Measurements from ENCODE around the gene ATL2.
"Not testable (repeated sequence)": the region's sequence is repeated elsewhere in the genome, so short reads cannot be mapped to it uniquely, and the experiment has no call there.

The ATL2 gene

DNA sequence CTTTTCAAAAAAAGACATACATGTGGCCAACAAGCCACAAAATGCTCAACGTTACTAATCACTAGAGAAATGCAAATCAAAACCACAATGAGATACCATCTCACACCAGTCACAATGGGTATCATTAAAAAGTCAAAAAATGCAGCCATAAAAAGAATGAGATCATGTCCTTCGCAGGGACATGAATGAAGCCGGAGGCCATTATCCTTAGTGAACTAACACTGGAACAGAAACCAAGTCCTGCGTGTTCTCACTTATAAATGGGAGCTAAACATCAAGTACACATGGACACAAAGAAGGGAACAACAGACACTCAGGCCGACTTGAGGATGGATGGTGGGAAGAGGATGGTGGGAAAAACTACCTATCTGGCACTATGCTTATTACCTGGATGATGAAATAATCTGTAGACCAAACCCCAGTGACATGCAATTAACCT, 17.8 kb upstream of the ATL2 start:
- in situ Hi-C loops (cut with MboI; ENCODE audit: low pct_unique_long_range_greater_than_20kb, low sequenced_read_pairs), result no loop called here
- peak; percentile 54 for DNase-seq

DNA sequence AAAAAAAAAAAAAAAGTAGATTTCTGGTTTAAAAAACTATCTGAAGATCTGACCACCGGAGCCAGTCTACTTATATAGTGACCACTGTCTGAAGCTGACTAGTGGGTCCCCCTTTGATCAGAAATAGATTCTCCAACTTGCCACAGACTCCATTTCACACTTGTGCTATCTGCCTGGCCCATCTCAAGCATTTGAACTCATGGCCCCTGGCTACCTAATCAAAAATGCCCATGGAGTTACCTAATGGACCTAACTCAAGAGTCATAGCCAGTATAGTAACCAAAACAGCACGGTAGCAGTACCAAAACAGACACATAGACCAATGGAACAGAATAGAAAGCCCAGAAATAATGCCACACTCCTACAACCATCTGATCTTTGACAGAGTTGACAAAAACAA, 17.0 kb upstream of the ATL2 start:
- DNase-seq, result no peak
- in situ Hi-C loops (cut with MboI; ENCODE audit: low pct_unique_long_range_greater_than_20kb, low sequenced_read_pairs), result no loop called here

DNA sequence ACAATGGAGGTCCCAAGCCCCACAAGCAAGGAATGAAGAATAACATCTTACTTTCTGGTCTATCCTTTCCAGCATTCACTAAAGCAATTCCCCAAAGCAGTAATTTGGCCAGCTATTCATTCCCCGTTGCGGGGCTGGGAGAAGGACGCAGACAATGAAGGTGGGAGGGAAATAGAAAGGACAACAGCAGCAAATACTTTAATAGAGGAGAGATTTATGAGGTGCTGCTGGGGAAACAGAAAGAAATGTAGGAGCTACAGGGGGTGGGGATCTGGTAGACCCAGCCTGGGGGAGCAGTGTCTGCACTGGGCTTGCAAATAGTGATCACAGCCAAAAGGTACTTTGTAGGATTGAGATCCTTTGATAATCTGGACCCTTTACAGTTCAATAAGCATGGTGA, 13.9 kb upstream of the ATL2 start:
- DNase-seq, result no peak
- in situ Hi-C loops (cut with MboI; ENCODE audit: low pct_unique_long_range_greater_than_20kb, low sequenced_read_pairs), result no loop called here

DNA sequence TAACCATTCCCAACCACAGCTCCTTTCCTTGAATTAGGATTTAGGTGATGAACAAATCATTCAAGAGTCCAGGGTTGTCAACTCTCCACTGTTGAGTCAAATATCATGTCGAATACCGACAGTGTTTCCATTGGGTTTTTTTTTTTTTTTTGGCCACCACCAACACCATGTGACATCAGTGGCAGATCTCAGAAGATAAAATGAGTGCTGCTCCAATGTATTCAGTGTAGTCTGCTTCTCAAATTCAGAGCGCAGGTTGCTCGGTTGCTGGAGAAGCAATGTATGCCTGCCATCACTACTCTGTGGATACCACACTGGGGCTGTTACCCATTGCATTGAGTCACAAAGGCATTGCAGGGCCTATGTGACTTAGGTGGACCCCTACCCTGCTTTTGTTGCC, 10.8 kb upstream of the ATL2 start:
- in situ Hi-C loops (cut with MboI; ENCODE audit: low pct_unique_long_range_greater_than_20kb, low sequenced_read_pairs), result no loop called here
- DNase-seq, result no peak

DNA sequence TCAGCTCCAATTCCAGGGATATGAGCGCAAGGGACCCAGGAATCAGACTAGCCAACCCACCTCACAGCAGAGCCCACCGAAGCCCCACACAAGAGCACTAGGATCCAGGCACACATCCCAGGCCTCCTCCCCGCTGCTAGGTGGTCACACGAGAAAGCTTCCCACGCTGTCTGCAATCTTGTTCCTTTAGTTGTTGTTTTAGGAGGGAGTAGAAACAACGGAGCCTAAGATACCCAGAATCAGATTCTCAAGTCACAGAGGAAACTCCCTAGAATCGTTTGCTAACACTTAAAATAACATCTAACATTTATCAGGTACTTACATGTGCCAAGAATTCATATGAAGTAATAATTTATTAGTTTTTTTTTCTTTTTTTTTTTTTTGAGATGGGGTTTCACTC, 9.7 kb upstream of the ATL2 start:
- no peak for DNase-seq
- in situ Hi-C loops (cut with MboI; ENCODE audit: low pct_unique_long_range_greater_than_20kb, low sequenced_read_pairs), result no loop called here

DNA sequence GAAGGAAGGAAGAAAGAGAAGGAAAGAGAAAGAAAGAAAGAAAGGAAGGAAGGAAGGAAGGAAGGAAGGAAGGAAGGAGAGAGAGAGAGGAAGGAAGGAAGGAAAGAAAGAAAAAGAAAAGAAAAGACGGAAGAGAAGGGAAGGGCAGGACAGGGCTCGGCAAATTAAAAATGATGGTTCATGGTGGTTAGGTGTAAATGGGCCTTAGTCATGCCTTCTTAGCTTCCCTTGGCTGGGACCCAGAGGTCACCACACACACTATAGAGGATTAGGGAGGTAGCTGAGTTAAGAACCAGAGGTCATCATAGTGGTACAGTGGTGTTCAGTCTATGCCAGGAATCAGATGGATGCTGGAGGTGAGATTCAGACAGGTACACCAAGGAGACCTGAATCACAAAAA, 9.3 kb upstream of the ATL2 start:
- in situ Hi-C loops (cut with MboI; ENCODE audit: low pct_unique_long_range_greater_than_20kb, low sequenced_read_pairs), result no loop called here
- DNase-seq, result no peak

DNA sequence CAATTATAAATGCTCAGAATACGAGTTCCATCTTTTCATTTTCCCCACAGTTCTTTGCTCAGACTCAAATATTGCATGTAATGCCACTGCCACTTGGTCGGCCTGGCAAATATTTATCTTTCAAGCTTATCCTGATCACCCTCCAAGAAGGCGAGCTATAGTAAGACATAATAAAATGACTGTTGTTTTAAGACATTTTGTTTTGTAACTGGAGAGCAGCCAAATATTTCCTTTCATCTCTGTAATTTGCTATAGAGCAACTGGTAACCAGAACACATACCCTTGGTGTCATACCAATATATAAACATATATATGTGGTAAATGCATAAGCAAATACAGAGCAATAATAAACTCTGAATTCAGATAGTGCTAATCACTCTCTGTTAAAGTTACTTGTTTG, 7.3 kb upstream of the ATL2 start:
- DNase-seq, result no peak
- in situ Hi-C loops (cut with MboI; ENCODE audit: low pct_unique_long_range_greater_than_20kb, low sequenced_read_pairs), result no loop called here

DNA sequence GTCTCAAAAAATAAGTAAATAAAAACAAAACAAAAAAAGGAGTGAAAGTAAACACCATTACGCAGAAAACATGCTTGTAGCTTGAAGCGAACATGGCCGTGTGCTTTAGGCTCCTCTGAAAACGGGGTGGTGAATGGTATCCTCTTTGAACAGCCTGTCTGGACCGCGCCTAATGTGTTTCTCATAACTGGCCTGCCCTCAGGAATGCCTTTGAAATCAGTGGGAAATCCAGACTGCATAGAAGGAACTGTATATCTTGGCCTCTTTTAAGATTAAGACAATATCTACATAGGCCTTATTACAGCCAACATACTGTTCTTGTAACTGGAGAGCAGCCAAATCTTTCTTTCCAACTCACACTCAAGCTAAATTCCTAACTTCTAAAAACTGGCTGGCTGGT, 6.7 kb upstream of the ATL2 start:
- in situ Hi-C loops (cut with MboI; ENCODE audit: low pct_unique_long_range_greater_than_20kb, low sequenced_read_pairs); DNase-seq: not testable (repeated sequence)

DNA sequence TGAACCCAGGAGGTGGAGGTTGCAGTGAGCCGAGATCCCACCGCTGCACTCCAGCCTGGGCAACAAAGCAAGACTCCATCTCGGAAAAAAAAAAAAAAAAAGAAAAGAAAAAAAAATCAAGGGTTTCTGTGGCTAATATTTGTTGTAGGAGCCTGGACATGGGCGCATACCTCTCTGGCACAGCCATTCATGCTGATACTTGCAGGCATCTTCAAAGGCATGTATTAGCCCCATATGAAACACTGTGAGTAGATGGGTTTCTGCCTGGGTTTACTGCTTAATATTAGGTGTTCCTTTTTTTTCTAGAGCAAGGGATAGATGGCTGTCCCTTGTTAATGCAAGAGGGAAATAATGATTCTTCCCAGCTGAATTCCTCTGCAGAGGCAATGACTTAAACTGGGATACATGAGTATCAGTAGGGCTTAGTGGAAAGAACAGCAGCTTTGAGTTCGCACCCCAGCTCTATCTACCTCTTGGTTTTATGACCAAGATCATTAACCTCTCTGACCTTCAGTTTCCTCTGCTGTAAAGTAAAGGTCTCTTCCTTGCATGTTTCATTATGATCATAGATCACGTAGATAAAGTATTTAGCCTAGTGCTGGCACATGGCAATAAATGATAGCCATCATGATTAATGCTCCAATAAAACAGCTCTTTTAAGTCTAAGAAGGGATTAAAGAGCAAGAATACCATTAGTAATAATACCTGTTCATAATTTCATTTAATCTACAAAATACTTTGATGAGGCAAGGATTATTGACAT, 4.5 kb upstream of the ATL2 start:
- in situ Hi-C loops (cut with MboI; ENCODE audit: low pct_unique_long_range_greater_than_20kb, low sequenced_read_pairs), result no loop called here
- no peak for DNase-seq

DNA sequence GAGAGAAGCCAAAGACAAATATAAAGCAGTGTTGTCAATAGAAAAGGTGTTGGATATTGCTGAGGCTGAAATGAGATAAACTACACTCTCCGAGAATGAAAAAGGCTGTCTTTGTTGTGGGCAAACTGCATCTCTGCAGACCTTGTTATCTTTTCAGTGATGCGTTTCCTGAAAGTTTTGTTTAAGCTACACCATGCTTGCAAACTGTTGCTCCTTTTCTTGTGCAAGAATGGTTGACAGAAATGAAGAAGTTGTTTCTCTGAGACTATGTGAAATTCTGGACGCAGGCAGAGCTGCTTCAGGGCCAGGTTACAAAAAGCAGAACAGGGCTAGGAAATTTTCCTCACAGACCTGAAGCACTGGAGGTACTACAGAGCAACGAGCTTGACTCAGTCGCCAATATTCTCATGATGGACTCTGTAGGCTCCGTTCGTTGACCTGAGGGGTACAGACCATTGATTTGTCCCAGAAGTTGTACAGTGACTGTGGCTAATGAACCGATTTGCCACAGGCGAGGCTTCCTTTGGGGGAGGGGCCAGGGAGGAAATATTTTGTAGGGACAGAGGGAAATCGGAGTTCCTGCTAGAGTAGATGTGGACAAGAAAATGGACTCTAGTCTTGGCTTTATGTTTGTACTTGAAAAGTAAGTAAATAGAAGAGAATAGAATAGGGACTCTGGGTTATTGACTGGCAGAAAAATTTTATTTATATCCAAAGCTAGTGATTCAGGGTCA, 3.5 kb upstream of the ATL2 start:
- in situ Hi-C loops (cut with MboI; ENCODE audit: low pct_unique_long_range_greater_than_20kb, low sequenced_read_pairs), result no loop called here
- peak; percentile 77 for DNase-seq

DNA sequence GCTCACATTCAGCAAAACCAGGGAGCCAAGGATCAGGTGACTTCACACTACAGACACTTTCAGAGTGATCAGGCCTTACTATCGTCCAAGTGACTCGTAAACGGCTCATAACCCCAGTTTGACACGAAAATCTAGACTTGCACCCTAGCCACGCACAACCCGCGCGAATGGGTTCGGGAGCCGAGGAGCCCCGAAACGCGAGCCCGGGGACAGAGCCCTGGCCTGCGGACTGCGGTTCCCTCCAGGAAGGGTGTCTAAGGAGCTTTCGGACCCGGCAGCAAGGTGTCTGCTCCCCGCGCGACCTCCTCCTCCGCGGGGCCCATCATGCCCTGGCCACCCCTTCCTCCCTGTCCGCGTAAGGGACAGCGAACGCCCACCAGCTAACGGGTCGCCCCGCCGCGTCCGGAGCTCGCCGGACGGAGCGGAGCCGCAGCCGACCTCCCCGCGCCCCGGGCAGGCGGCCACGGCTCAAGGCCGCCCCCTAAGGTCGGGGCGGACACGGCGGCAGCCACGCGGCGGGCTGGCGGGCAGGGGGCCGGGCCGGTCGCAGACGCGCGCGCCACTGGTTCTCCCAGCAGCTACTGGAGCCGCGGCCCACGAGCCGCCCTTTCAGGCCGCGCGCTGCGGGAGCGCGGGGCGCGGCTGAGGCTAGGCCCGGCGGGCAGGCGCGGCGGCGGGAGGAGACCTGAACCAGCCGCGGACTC, 575 bp downstream of the ATL2 start:
- in situ Hi-C loops (cut with MboI; ENCODE audit: low pct_unique_long_range_greater_than_20kb, low sequenced_read_pairs), result no loop called here
- DNase-seq, result peak; percentile 80

DNA sequence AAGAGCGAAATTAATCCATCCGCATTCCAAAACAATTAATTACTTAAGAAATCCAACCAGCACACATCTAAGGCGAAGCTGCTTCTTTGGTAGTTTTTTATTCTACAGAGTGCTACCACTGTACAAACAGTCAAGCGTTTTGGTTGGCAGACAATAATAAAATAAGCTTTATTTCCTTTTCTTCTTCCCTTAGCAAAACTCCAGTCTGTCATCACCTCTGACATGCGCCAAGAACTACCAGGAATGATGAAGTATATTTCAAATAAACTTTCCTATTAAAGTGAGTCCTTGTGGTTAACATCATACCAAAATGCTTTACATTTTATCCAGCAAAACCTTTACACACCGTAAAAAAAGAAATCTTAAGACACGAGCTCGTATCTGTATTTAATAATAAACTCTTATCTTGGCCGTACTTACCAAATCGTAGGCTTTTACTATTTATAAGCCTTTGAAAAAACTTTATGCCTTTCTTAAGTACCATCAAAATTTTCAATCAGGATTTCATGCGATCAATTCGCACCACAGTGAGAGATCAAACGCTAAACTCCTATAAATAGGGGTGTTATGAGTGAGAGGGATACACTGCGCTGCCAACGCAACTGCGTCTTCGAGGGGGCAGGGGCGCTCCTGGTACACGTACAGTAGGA, 1.3 kb downstream of the ATL2 start:
- no peak for DNase-seq
- in situ Hi-C loops (cut with MboI; ENCODE audit: low pct_unique_long_range_greater_than_20kb, low sequenced_read_pairs), result no loop called here

DNA sequence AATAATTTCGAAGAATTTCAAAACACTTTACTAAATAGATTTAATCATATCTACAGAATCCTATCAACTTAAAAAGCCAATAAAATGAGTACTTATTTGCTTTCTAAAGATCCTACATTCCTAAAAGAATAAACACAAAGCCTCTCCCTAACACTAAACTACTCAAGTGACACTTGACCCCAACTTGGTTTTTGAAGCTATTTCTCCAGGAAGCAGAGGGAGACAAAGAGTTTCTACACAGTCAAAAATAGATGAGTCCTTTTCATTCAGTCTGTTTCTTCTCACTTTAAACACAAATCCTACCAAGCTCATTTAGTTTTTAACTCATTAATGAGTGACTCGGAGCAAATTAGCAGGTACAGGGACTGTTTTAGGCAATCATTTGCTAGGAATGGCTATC, 2.1 kb downstream of the ATL2 start:
- no peak for DNase-seq
- in situ Hi-C loops (cut with MboI; ENCODE audit: low pct_unique_long_range_greater_than_20kb, low sequenced_read_pairs), result no loop called here

DNA sequence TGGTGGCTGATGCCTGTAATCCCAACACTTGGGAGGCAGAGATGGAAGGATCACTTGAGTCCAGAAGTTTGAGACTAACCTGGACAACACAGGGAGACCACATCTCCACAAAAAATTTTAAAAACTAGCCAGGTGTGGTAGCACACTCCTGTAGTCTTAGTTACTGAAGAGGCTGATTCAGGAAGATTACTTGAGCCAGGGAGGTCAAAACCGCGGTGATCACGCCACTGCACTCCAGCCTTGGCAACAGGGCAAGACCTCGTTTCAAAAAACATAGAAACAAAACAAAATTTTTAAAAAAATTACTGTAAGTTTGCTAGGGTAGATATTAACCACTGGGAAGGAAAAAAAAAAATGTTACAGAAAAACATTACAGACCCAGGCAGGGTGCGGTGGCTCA, 5.8 kb downstream of the ATL2 start:
- no peak for DNase-seq
- in situ Hi-C loops (cut with MboI; ENCODE audit: low pct_unique_long_range_greater_than_20kb, low sequenced_read_pairs), result no loop called here

DNA sequence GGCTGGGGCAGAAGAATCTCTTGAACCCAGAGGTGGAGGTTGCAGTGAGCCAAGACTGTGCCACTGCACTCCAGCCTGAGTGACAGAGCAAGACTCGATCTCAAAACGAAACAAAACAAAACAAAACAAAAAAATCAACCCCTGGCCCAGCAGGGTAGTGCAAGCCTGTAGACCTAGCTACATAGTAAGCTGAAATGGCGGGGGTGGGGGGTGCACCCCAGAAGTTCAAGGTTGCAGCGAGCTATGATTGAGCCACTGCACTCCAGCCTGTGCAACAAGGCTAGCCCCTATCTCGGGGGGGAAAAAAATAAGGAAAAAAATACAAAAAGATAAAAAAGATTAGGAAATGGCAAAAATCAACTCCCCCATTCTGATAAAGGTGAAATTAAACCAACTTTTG, 6.4 kb downstream of the ATL2 start:
- DNase-seq, result no peak
- in situ Hi-C loops (cut with MboI; ENCODE audit: low pct_unique_long_range_greater_than_20kb, low sequenced_read_pairs), result no loop called here

DNA sequence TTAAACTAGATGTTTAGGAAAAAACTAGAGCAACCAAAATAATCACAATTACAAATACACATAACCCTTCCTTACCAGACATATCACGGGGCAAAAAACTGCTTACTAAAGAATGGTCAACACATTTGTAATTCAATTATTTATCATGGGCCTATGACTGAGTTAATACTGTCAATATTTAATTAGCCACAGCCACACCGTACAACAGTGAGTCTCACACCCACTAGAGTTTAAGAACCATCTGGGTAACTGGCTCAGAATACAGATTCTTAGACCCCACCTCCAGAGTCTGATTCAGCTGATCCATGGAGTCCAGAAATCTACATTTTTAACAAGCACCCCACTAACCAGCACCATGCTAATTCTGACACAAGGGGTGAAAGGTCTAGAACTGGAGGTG, 14.8 kb downstream of the ATL2 start:
- in situ Hi-C loops (cut with MboI; ENCODE audit: low pct_unique_long_range_greater_than_20kb, low sequenced_read_pairs), result no loop called here
- DNase-seq, result no peak

DNA sequence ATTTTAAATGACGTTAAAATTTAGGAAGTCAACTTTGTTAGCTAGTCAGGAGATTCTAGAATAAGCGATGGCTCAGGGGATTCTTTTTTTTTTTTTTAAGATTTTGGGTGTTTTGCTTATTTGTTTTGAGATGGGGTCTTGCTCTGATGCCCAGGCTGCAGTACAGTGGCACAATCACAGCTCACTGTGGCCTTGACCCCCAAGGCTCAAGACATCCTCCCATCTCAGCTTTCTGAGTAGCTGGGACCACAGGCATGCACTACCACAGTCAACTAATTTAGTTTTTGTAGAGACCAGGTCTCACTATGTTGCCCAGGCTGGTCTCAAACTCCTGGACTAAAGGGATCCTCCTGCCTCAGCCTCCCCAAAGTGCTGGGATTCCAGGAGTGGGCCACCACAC, 16.9 kb downstream of the ATL2 start:
- in situ Hi-C loops (cut with MboI; ENCODE audit: low pct_unique_long_range_greater_than_20kb, low sequenced_read_pairs), result no loop called here
- no peak for DNase-seq

DNA sequence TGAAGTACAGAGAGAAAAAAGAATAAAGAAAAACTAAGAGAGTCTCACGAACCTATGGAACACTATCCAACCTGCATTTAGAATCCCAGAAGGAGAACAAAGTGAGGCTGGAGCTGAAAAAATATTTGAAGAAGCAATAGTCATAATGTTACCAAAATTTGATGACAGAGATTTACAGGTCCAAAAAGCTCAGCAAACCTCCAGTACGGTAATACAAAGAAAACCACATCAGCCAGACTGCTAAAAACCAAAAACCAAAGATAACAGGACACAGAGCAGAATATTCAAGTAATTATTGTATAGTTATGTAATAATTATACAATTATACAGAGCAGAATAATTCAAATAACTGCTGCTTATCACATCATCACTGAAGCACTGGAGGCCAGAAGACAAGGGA, 23.7 kb downstream of the ATL2 start:
- in situ Hi-C loops (cut with MboI; ENCODE audit: low pct_unique_long_range_greater_than_20kb, low sequenced_read_pairs), result no loop called here
- DNase-seq, result no peak

DNA sequence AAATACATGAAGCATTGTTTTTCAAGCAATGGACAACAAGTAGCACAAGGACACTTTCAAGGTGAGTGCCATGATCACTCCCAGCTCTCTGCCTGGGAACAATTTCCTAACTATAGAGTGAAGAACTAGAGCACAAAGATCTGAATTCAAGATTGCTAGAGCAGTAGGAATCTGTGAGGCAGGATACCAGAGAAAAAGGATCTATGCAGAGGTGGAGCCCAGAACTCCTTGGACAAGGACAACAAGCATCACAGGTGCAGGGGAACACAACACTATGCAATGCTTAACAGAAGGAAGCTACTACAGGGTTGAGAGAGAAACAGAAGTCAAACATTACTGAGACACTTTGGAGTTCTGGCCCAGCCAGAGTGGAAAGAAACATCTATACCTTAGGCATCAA, 24.7 kb downstream of the ATL2 start:
- in situ Hi-C loops (cut with MboI; ENCODE audit: low pct_unique_long_range_greater_than_20kb, low sequenced_read_pairs), result no loop called here
- no peak for DNase-seq
